HG03175 (cell line): ENCODE measurements around the gene SIRT4.

ENCODE experiments used
- ATAC-seq: cut with Tn5 transposase; IDR thresholded peaks from one replicate; pipeline ENCODE4 v1.9.1; 2021; ENCODE audit warnings: mild to moderate bottlenecking, moderate library complexity; ENCODE audit not compliant: unreplicated experiment

The SIRT4 gene

GRCh38 chr12:120278137-120279069 is 23.7 kb upstream of the SIRT4 start:
- ATAC-seq = no peak

- no peak for ATAC-seq
Measured at GRCh38 chr12:120283318-120283717, 18.8 kb upstream of the SIRT4 start.

GRCh38 chr12:120284381-120284780 is 17.7 kb upstream of the SIRT4 start:
- no peak for ATAC-seq

GRCh38 chr12:120286768-120287490 is 15.2 kb upstream of the SIRT4 start:
- no peak for ATAC-seq

GRCh38 chr12:120287491-120287890 is 14.6 kb upstream of the SIRT4 start:
- ATAC-seq = no peak

- ATAC-seq = no peak
Measured at GRCh38 chr12:120290609-120291305, 11.4 kb upstream of the SIRT4 start.

GRCh38 chr12:120292411-120292660 is 9.8 kb upstream of the SIRT4 start:
- ATAC-seq = peak; percentile 5

GRCh38 chr12:120292661-120293531 is 9.2 kb upstream of the SIRT4 start, which contains the start of gene RNU4-1:
TSS of gene RNU4-1 (minus strand) at chr12:120293237.
- ATAC-seq = peak; percentile 48

- no peak for ATAC-seq
Measured at GRCh38 chr12:120314220-120314619, 12.1 kb downstream of the SIRT4 start.

GRCh38 chr12:120316798-120317223 is 14.7 kb downstream of the SIRT4 start:
- ATAC-seq = no peak

GRCh38 chr12:120317224-120318105 is 15.3 kb downstream of the SIRT4 start:
- ATAC-seq = peak; percentile 99

- no peak for ATAC-seq
Measured at GRCh38 chr12:120321382-120322202, 19.5 kb downstream of the SIRT4 start.

GRCh38 chr12:120323772-120324171 is 21.7 kb downstream of the SIRT4 start:
- ATAC-seq = no peak

- ATAC-seq = no peak
Measured at GRCh38 chr12:120324841-120325417, 22.8 kb downstream of the SIRT4 start.

- ATAC-seq = no peak
Measured at GRCh38 chr12:120327593-120327992, 25.5 kb downstream of the SIRT4 start, which contains the start of gene PLA2G1B. TSS of gene PLA2G1B (minus strand) at chr12:120327779. CDS start at chr12:120327753, 26 bp downstream.

- no peak for ATAC-seq
Measured at GRCh38 chr12:120328228-120328627, 26.1 kb downstream of the SIRT4 start.

GRCh38 chr12:120331390-120331789 is 29.3 kb downstream of the SIRT4 start:
- ATAC-seq = no peak

- no peak for ATAC-seq
Measured at GRCh38 chr12:120332041-120332440, 29.9 kb downstream of the SIRT4 start.
